LHCN-M2 (cell line): ENCODE measurements around the gene UBA1. TPM values are rescaled to one million over a fixed set of nuclear protein-coding genes. Genes with fewer than 3 reads are reported as not detected.
A peak's percentile ranks its signal among the peaks of the same experiment; 100 is the strongest.

Source experiments
- DNase-seq: peaks from one replicate; pipeline ENCODE4 v3.0.0-alpha.2; 2012; ENCODE audit warnings: low read depth
- total RNA-seq: library from RNA; depleted of rRNA; stranded (reverse); fragments of >200 nt; gene quantifications from 2 replicates; pipeline ENCODE4 v1.2.3, GENCODE V29; 2014

UBA1 gene
- total RNA-seq, 1 experiment from 2014 or later = 241 TPM

DNA sequence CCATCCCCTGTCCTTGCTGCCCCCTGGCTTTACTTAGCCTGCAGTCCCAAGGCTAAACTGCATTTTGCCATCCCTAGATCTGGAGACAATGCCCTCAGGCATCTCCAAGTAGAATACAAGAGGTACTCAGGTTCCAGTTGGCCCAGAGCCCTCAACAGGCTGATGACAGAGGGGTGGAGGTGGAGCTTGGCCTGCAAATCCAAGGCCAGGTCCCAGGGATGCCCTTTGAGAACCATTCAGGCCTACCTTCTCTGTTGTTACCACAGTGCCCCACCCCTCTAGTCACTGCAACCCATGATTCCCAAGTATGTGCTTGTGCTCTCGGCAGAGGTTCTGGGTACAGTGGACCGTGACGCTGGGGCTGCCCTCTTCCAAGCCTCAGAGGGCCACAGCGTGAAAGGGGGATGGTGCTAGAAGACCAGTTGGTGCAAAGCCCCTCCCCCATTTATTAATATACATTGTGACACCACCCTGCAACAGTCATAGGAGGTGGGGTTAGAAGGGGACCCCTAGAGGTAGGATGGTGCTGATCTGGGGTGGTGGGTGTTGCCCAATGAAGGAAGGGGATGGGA is 6.4 kb upstream of the UBA1 start:
- DNase-seq = no peak

GRCh38 chrX:47189906-47190305 is 3.7 kb upstream of the UBA1 start:
- DNase-seq = no peak

DNA sequence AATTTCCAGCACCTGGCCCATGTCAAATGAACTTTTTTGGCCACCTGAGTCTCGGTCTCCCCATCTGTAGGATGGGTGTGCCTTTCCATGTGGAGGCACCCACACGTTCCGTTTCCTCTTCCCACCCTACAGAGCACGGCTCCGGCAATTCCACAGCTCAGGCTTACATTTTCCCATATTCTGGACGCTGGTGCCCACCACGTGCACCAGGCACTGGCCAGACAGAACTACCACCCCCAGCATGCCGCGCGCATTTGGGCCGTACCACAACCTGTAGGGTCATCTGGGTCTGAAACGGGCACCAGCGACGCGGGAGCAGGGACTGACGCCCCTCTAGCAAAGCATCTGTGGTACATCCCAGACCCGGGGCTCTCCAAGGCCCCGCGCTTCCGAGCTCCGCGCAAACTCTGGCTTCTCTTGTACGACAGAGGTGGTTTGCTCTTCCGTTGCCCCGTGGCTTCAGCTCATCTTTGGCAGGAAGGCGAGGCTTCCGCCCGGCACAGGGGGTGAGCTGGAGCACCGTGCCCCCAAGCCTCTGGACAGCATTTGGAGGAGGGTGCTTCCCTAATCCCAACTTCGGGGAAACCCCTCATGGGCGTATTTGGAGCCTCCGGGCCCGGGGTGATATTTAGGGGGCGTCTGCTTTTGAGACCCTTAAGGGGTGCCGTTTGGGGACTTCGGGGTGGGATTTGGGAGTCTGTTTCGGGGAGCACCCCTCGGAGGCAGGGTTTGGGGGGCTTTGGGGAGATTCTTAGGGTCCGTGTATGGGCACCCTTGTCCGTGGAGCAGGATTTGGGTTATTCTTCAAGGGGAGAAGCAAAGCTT is 3.0 kb upstream of the UBA1 start:
- DNase-seq = peak; percentile 91

- DNase-seq = no peak
Measured at GRCh38 chrX:47191331-47191730, 2.3 kb upstream of the UBA1 start.

- DNase-seq = no peak
Measured at GRCh38 chrX:47191806-47192401, 1.7 kb upstream of the UBA1 start.

DNA sequence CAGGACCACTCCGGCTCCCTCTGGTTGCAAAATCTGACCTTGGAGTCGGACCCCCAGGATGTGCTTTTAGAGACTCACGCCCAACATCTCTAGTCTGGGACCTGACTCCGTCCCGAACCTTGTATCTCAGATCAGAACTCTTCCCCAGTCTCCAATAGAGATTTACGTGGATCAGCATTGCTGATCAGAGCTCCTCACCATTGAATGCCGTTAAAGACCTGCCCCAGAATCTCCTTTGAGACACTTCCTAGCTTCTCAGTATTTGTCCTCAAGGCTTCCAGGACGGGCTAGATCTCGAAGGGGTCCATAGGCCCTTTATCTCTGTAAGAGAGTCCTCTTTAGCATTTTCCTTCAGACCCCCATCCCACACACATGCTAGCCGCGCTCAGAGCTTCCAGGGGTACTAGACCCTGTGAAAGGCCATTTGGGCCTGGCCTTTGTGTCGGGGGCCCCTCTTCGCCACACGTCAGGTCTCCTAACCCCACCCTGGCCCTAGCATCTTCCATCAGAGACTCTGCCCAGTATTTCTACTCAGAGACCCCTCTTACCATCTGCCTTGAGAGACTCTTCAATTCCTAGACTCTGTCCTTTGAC is 662 bp downstream of the UBA1 start:
- DNase-seq = no peak

GRCh38 chrX:47196098-47196497 is 2.5 kb downstream of the UBA1 start:
- DNase-seq = no peak

DNA sequence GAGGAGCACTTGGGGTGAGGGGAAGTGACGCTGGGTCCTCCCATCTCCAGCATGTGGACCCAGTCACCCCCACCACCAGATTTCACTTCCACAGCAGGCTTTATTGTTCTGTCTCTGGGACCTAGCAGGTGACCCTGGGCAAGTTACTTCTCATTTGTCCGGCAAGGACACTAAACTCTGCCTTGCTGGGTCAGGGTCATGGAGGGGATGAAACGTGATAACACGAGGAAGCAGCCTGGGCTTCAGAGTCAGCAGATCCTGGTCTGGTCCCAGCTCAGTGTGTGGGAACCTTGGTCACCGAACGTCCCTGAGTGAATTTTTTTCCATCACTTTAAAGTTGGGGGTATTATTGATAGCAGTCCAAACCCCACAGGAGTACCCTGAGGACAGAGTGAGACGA is 3.9 kb downstream of the UBA1 start:
- DNase-seq = no peak

GRCh38 chrX:47198026-47198686 is 4.5 kb downstream of the UBA1 start:
- peak; percentile 42 for DNase-seq

DNA sequence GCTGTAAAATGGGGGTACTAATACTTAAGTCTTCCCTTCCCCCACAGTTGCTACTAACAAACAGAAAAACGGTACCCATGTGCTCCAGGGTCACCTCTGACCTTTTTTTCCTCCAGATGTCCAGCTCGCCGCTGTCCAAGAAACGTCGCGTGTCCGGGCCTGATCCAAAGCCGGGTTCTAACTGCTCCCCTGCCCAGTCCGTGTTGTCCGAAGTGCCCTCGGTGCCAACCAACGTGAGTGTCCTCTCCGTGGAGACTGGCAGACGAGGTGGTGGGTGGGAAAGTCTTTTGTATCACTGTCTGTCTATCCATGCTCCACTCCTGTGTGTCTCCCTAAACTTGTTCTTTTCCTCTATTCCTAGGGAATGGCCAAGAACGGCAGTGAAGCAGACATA is 5.1 kb downstream of the UBA1 start:
- no peak for DNase-seq

- DNase-seq = no peak
Measured at GRCh38 chrX:47199286-47199685, 5.7 kb downstream of the UBA1 start.

GRCh38 chrX:47200385-47201150 is 6.9 kb downstream of the UBA1 start:
- peak; percentile 94 for DNase-seq

DNA sequence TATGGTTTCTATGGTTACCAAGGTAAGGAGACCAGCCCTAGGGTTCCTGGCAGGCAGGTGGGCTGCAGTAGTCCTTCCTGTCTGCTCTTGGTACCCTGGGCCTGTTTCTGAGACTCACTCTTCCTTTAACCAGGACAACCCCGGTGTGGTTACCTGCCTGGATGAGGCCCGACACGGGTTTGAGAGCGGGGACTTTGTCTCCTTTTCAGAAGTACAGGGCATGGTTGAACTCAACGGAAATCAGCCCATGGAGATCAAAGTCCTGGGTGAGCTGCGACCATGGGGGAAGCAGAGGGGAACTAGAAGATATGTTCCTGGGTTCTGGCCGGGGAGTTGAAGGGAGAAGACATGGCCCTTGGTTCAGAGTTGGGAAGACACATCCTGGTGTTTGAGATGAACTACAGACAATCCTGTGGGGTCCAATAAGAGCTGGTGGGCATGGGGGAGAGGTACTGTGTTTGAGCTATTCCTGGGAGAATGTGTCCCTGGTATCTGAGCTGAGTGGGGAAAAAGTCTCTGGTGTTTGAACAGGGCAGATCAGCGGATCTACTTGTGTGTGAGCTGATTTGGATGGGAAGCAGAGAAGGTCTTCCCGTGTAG is 7.8 kb downstream of the UBA1 start:
- no peak for DNase-seq

DNA sequence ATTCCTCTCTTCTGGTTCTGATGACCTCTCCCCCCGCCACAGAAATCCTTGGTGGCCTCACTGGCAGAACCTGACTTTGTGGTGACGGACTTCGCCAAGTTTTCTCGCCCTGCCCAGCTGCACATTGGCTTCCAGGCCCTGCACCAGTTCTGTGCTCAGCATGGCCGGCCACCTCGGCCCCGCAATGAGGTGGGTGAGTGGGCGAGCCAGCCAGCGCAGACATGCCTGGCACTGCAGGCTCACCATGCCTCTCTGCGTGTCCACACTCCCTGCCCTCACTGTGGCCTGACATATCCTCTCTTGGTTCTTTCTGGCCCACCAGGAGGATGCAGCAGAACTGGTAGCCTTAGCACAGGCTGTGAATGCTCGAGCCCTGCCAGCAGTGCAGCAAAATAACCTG is 8.7 kb downstream of the UBA1 start:
- no peak for DNase-seq

GRCh38 chrX:47202877-47203276 is 9.2 kb downstream of the UBA1 start:
- no peak for DNase-seq

GRCh38 chrX:47204970-47205369 is 11.3 kb downstream of the UBA1 start:
- DNase-seq = no peak

DNA sequence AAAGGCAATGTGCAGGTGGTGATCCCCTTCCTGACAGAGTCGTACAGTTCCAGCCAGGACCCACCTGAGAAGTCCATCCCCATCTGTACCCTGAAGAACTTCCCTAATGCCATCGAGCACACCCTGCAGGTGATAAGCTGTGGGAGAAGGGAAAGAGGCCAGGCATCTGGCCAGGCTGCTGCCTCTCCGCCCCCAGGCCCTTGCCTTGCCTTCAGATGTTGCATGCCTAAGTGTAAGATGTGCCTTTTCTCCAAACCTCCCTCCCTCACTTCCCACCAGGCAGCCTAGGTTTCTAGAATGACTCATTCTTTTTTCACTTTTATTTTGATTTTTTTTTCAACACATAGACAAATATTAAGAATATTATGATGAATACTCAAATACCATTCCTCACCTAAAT is 12.7 kb downstream of the UBA1 start:
- DNase-seq = no peak

GRCh38 chrX:47208108-47208507 is 14.5 kb downstream of the UBA1 start:
- DNase-seq = no peak

- DNase-seq = no peak
Measured at GRCh38 chrX:47209508-47210238, 16.0 kb downstream of the UBA1 start.
